Muscle layer of colon (tissue), 2 donors: Measurements from ENCODE around the gene AGPAT4.

Experiments
- H3K27ac ChIP-seq: one replicate; pipeline ENCODE4 v1.7.0; 2013; ENCODE audit warnings: low read depth, mild to moderate bottlenecking, low read length, moderate library complexity
- H3K27me3 ChIP-seq, 2 donors: one replicate each; pipeline ENCODE4 v1.7.0; 2013; ENCODE audit warnings: low read length in 2 of 2, mild to moderate bottlenecking in 2 of 2; ENCODE audit not compliant: insufficient read depth in 2 of 2, control insufficient read depth in 1 of 2
- H3K36me3 ChIP-seq: one replicate; pipeline ENCODE4 v1.7.0; 2013; ENCODE audit warnings: mild to moderate bottlenecking, low read length; ENCODE audit not compliant: insufficient read depth
- H3K4me1 ChIP-seq: one replicate; pipeline ENCODE4 v1.7.0; 2013; ENCODE audit warnings: mild to moderate bottlenecking, low read length; ENCODE audit not compliant: insufficient read depth
- H3K4me3 ChIP-seq, 2 donors: one replicate each; pipeline ENCODE4 v1.7.0; 2013; ENCODE audit warnings: low read length in 2 of 2, low read depth in 1 of 2, mild to moderate bottlenecking in 1 of 2, moderate library complexity in 1 of 2
- H3K9ac ChIP-seq: one replicate; pipeline ENCODE4 v1.7.0; 2013; ENCODE audit warnings: low read length
- H3K9me3 ChIP-seq: one replicate; pipeline ENCODE4 v1.7.0; 2013; ENCODE audit warnings: mild to moderate bottlenecking, low read length
- donor health status: abdominal sarcoma.
- donor health status: Adenocarcinoma of cecum.

The AGPAT4 gene

DNA sequence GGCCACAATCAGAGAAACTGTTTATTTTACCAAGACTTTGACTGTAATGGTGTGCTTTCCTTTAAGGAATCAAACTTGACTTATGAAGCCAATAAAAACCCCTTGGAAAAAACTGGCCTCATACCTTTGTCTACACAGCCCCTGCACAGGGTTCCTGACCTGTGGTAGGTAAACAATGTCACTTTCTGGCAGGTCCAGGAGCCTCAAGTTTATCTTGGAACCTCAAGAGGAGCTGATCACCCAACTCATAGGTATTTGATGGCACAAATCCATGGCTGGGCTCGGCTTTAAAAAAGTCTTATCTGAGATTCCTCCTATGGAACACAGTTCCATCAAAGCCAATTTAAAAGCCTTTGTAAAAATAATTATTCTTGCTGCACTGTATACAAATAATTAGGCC lies 61.0 kb downstream of the AGPAT4 start:
- no peaks in the 10 kb centered on the region for H3K4me1 ChIP-seq
- H3K9me3 ChIP-seq = no peaks in the 10 kb centered on the region
- H3K27ac ChIP-seq = no peak overlapping the region
- H3K9ac ChIP-seq = no peak overlapping the region
- H3K36me3 ChIP-seq = no peaks in the 10 kb centered on the region
- H3K4me3 ChIP-seq = no peak overlapping the region
- H3K27me3 ChIP-seq = no peaks in the 10 kb centered on the region

DNA sequence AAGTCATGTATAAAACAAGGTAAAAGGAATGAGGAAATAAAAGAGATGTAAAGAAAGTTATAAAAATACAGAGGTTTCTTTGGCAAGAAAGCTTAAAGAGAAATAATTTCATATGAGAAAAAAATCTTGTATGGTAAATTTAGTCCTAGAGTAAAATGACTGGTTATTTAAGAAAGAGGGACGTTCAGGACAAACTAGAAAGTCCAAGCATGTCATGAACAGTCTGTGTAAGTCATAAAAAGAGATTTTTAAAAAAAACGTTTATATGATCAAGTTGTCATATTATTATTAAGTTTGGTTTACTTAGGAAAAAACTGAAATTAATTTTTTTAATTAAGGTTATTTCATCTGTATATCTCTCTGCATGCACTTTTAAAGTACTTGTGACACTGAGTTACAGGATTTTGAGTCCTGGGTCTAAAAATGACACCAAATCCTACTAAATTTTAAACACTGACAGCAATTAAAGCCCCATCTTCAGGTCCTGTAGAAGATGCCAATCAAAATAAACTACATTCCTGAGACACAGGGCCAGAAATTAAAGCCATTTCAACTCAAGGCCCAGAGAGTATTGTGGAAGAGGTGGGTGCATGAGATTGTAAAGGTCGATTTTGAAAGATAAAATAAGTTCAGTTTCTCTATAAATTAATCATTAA lies 62.4 kb downstream of the AGPAT4 start:
- H3K9me3 ChIP-seq = no peaks in the 10 kb centered on the region
- H3K9ac ChIP-seq = no peak overlapping the region
- no peak overlapping the region for H3K4me3 ChIP-seq
- no peaks in the 10 kb centered on the region for H3K36me3 ChIP-seq
- H3K27me3 ChIP-seq = no peaks in the 10 kb centered on the region
- H3K27ac ChIP-seq = no peak overlapping the region
- H3K4me1 ChIP-seq = no peaks in the 10 kb centered on the region

DNA sequence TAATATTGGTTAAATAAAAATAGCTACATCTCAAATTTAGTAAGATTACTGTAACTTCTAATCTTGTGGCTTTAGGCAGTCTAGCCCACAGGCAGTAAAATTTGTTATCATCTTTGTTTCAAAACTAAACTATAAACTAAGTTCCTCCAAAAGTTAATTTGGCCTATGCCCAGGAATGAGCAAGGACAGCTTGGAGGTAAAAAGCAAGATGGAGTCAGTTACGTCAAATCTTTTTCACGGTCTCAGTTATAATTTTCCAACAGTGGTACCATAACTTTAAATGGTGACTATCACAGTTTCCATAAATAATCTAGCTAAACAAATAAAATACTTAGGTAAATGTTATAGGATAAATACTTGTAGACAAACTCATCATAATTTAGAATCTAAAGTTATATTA lies 63.0 kb downstream of the AGPAT4 start:
- Histone ChIP-seq H3K27me3 (no peaks in the 10 kb centered on the region), H3K27ac (no peak overlapping the region), H3K9ac (no peak overlapping the region), H3K4me1 (no peaks in the 10 kb centered on the region), H3K36me3 (no peaks in the 10 kb centered on the region), H3K9me3 (no peaks in the 10 kb centered on the region), H3K4me3 (no peak overlapping the region)

DNA sequence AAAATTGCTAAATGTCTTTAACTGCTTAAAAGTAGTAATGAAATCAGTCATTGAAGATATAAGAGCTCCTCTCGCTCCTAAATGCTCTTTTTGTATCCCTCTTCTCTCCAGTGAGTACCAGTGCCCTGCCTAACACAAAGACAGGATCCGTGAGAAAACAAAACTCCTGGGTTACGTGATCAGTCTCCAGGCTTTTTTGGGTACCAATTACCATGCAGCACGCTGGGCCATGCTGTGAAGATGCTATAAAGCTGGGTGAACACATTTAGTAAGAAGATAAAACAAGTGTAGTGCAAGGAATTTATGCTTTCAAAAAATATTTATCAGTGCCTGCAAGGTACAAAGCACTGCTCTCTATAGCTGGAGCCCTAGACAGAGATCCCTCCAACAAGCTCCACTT lies 66.7 kb downstream of the AGPAT4 start:
- no peak overlapping the region for H3K9ac ChIP-seq
- H3K4me1 ChIP-seq = no peaks in the 10 kb centered on the region
- no peak overlapping the region for H3K27ac ChIP-seq
- no peak overlapping the region for H3K4me3 ChIP-seq
- no peaks in the 10 kb centered on the region for H3K9me3 ChIP-seq
- H3K36me3 ChIP-seq = no peaks in the 10 kb centered on the region
- H3K27me3 ChIP-seq = no peaks in the 10 kb centered on the region

DNA sequence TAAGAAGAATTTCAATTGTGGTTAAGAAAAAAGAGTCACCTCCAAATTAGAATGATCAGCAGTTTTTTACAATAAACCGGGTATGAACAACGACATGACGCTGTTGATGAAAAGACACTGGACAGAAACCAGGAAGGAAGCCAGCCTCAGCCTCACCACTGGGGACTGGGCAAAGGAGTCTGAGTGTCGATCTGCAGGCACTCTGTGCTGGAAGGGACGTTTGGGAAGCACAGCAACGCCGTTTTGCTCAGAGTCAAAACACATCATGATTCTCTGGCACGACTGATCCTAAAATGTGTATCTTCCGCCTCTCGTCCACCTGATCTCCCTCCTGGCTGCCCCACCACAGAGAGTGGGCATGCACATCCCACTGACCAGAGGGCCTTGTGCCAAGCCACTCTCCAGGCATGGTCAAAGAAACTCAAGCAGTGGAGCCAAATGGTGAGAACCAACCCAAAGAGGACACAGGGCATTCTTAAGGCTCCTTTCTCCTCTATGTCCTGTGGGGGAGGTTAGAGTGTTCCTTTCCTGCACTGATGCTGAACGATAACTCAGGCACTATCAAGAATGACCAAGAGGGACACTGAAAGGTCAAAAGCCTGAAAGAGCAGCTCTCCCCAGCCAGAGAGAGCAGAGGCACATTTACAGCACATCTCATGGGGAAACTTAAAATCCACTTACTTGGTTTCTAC lies 68.8 kb downstream of the AGPAT4 start:
- Histone ChIP-seq H3K36me3 (peaks cover 5% of the 10 kb centered on the region), H3K9me3 (no peaks in the 10 kb centered on the region), H3K4me1 (no peaks in the 10 kb centered on the region), H3K9ac (no peak overlapping the region), H3K4me3 (no peak overlapping the region), H3K27me3 (no peaks in the 10 kb centered on the region), H3K27ac (no peak overlapping the region)

DNA sequence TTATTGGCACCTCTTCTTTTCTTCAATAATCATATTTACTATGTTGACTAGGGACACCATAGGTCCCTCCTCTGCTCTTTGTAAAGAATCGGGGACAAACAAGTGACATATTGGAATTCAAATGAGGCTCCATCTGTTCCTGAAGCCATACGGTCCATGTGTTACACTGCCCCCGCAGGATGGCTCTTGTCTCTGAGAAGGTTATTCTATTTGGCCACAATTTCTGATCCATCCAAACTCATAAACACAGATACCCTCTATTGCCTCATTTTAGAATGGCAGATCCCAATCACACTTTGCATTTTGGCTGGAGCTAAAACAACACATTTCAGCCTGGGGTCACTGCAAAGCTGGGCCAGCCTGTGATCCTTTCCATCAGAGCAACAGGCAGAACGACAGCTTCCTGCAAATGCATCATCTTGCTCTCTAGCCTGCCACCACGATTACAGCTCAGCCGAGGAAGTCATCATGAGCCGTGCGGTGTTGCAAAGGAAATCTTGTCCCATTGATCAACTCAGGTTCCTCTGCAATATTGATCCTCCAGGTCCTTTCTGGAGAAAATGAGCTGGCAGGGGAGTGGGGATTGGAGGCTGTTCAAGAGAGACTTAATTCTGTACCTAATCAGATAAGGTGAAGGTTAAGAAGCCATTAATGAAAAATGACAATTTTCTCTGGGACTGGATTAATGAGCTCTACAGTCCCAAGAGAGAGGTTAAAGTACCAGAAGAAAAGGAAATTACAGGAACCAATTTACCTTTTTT lies 73.1 kb downstream of the AGPAT4 start:
- Histone ChIP-seq H3K27ac (no peak overlapping the region), H3K9me3 (no peaks in the 10 kb centered on the region), H3K4me3 (no peak overlapping the region), H3K4me1 (no peaks in the 10 kb centered on the region), H3K9ac (no peak overlapping the region), H3K36me3 (peaks cover 5% of the 10 kb centered on the region), H3K27me3 (no peaks in the 10 kb centered on the region)

DNA sequence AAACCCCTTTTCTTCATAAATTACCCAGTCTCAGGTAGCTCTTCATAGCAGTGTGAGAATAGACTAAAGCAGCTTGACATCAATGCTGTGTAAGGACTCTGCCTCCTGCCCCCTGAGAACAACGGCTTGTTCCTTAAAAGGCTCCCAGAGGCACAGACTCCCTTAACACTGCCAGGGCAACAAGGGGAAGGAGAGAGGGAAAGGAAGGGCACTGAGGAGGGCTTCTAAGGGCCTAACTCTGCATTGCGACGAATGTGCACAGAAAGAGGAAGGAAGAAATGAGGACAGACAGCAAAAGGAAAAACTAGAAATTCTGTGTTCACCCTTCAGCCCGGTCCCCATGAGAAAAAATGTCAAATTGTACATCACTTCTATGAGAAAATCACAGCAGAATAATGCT lies 74.0 kb downstream of the AGPAT4 start:
- Histone ChIP-seq H3K4me1 (no peaks in the 10 kb centered on the region), H3K36me3 (peaks cover 5% of the 10 kb centered on the region), H3K9me3 (no peaks in the 10 kb centered on the region), H3K27me3 (no peaks in the 10 kb centered on the region), H3K9ac (no peak overlapping the region), H3K27ac (no peak overlapping the region), H3K4me3 (no peak overlapping the region)

DNA sequence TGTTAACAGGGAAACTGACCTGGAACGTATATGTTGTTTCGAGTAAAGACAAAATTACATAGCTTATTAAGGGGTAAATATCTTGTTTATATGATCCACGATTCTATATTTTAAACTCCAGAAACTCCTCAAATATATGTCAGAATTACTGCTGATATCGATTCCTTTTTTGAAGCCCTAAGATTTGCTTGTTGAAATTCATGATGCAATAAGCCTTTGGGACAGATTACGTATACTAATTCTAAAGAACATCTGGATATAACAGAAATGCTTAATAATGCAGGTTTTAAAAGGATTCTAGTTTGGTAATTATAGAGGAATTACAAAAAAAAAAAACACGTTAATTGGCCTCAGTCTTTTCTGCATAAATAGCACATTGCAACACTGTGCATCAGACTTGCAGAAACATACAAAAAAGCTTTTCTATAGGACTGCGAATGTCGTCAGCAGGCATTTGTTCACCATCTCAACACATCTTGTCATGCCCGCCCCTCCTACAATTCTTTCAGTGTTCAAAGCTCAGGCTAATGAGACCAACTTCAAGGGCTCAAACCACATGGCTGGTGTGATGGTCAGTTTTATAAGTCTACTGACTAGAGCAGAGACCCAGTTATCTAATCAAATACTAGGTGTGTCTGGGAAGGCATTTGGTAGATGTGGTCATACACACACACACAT lies 74.9 kb downstream of the AGPAT4 start:
- H3K36me3 ChIP-seq = peaks cover 5% of the 10 kb centered on the region

DNA sequence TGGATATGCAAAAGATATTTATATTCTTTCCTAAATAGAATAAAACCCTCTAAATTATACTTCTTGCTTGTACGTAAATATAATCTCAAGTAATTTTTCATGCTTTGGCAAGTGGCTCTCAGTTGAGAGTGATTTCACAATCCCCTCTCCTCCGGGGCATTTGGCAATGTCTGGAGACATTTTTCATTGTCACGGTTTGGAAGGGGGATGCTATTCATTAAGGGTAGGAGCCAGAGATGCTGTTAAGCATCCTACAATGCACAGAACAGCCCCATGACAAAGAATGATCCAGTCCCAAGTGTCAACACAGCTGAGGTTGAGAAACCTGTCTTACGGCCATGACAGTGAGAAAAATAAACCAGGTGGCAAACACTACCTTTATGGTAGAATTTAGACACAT lies 75.7 kb downstream of the AGPAT4 start:
- no peak overlapping the region for H3K9ac ChIP-seq
- no peaks in the 10 kb centered on the region for H3K4me1 ChIP-seq
- no peaks in the 10 kb centered on the region for H3K9me3 ChIP-seq
- no peaks in the 10 kb centered on the region for H3K27me3 ChIP-seq
- H3K4me3 ChIP-seq = no peak overlapping the region
- H3K27ac ChIP-seq = no peak overlapping the region
- H3K36me3 ChIP-seq = peaks cover 5% of the 10 kb centered on the region

More for the DNA sequence above, 74.9 kb downstream of the AGPAT4 start:
- Histone ChIP-seq H3K27me3 (no peaks in the 10 kb centered on the region), H3K4me3 (no peak overlapping the region), H3K4me1 (no peaks in the 10 kb centered on the region), H3K27ac (no peak overlapping the region), H3K9ac (no peak overlapping the region), H3K9me3 (no peaks in the 10 kb centered on the region)

DNA sequence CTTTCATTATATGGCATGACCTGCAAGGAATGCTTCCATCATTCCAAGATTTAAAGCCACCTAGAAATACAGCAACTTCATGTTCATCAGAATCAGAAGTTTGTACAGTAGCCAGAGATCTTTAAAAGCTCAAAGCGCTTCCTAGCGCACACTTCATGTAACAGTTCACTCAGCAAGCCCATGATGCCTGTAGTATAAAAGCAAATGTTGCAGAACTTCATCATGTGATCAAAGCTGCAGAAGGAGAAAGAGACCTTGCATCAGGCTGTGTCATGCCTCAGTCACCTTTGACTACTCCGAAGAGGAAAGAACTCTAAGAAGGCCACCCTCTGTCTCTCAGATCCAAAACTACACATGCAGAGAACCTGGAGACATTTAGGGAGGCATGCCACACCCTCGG lies 78.5 kb downstream of the AGPAT4 start:
- no peak overlapping the region for H3K9ac ChIP-seq
- H3K27ac ChIP-seq = no peak overlapping the region
- H3K27me3 ChIP-seq = no peaks in the 10 kb centered on the region
- H3K36me3 ChIP-seq = no peaks in the 10 kb centered on the region
- H3K4me3 ChIP-seq = no peak overlapping the region
- H3K9me3 ChIP-seq = no peaks in the 10 kb centered on the region
- H3K4me1 ChIP-seq = no peaks in the 10 kb centered on the region

DNA sequence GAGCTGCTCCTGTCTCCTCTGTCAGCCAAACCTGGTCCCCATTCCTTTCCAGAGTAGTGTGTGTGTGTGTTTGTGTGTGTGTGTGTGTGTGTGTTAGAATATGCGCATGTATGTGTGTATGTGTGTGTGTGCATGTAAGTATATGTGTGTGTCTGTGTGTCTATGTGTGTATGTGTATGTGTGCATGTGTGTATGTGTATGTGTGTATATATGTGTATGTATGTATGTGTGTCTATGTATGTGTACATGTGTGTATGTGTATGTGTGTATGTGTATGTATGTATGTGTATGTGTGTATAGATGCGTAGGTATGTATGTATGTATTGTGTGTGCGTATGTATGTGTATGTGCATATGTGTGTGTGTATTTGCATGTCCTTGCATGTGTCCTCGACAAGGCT lies 79.5 kb downstream of the AGPAT4 start:
- Histone ChIP-seq H3K9me3 (no peaks in the 10 kb centered on the region), H3K27me3 (no peaks in the 10 kb centered on the region), H3K9ac (no peak overlapping the region), H3K36me3 (no peaks in the 10 kb centered on the region), H3K27ac (no peak overlapping the region), H3K4me3 (no peak overlapping the region), H3K4me1 (no peaks in the 10 kb centered on the region)
